ENCODE results near the gene GID8. TPM values are rescaled to one million over a fixed set of nuclear protein-coding genes. Genes with fewer than 3 reads are reported as not detected.

Gene GID8
- total and polyA plus RNA-seq, 2 of the 13 experiments (the other 11 are each of a cell fraction or from before 2014, with no cell fraction given): 39.6 to 59.8 TPM

GRCh38 chr20:62991863-62992262 lies 53.9 kb downstream of the GID8 start:
- ChIA-PET CTCF (ENCODE audit: low intra/inter-chr PET ratio, low total read pairs) (no interaction called here), POLR2A (no interaction called here)

GRCh38 chr20:62993856-62994494 lies 56.0 kb downstream of the GID8 start:
- Histone ChIP-seq H3K4me1 (ENCODE audit: insufficient read depth, low read length) (no peaks in the 10 kb centered on the region), H3K27ac (ENCODE audit: extremely low read length, insufficient read depth, low read length) (no peak overlapping the region), H2AFZ (ENCODE audit: low read length) (no peak overlapping the region), H3K9ac (ENCODE audit: insufficient read depth, low read depth, low read length) (no peak overlapping the region), H4K20me1 (ENCODE audit: insufficient read depth, low read length) (peaks cover 3% of the 10 kb centered on the region; the same call in 1 of the 2 replicates), H3K4me3 (replicated peaks in 1 of 3; ENCODE audit: insufficient read depth in 1 of 3, low read depth in 2 of 3, low read length in 3 of 3) (no peak overlapping the region), H3K79me2 (ENCODE audit: insufficient read depth, low read length) (no peaks in the 10 kb centered on the region), H3K36me3 (replicated peaks in 1 of 2; ENCODE audit: control insufficient read depth in 1 of 2, insufficient read depth in 2 of 2, low read length in 2 of 2) (no peaks in the 10 kb centered on the region), H3K4me2 (ENCODE audit: low read depth, low read length) (no peak overlapping the region), H3K27me3 (ENCODE audit: control insufficient read depth in 1 of 2, insufficient read depth in 2 of 2, low read length in 2 of 2) (peaks cover 58 to 90% of the 10 kb centered on the region in 2 experiments), H3K9me3 (ENCODE audit: low read length) (no peaks in the 10 kb centered on the region)
- WGBS (ENCODE audit: low lambda C conversion rate): 31% methylated on average over 21 of the region's 23 CpGs
- in situ Hi-C loops (cut with HindIII; ENCODE audit: extremely low pct_ligation_motif_present, low pct_unique_long_range_greater_than_20kb): no loop called here
- ATAC-seq: no peak
- ChIA-PET POLR2A (no interaction called here), CTCF (ENCODE audit: low intra/inter-chr PET ratio, low total read pairs) (no interaction called here)
- BruUV-seq (replicated peaks): no TSS peak
- intact Hi-C loops (cut with micrococcal nuclease; ENCODE audit: unreplicated experiment): no loop called here
- DNase-seq (ENCODE audit: low spot score): no peak
- FAIRE-seq: no peak
- TF ChIP-seq E2F5 (CRISPR knock-in tag; conservative IDR thresholded peaks at IDR 0.05) (no peak), ATF7-NPFF (CRISPR knock-in tag; IDR thresholded peaks at IDR 0.05; ENCODE audit: low read depth) (no peak), ZNF512B (CRISPR knock-in tag; IDR thresholded peaks at IDR 0.05; ENCODE audit: borderline replicate concordance) (no peak), ZNF761 (CRISPR knock-in tag; conservative IDR thresholded peaks at IDR 0.05) (no peak), HMGXB4 (CRISPR knock-in tag; IDR thresholded peaks at IDR 0.05; ENCODE audit: borderline replicate concordance in 1 of 2, low read depth in 1 of 2) (no peak), IKZF4 (CRISPR knock-in tag; IDR thresholded peaks at IDR 0.05; ENCODE audit: borderline replicate concordance, low read depth, not compliant biosample characterization) (no peak), ZFP82 (CRISPR knock-in tag; IDR thresholded peaks at IDR 0.05; ENCODE audit: borderline replicate concordance) (no peak)

More at GRCh38 chr20:62991863-62992262, 53.9 kb downstream of the GID8 start:
- TF ChIP-seq CCDC6 (CRISPR knock-in tag; IDR thresholded peaks at IDR 0.05) (no peak), ZNF547 (CRISPR knock-in tag; IDR thresholded peaks at IDR 0.05) (no peak), LCORL (IDR thresholded peaks at IDR 0.05) (no peak), LCORL (CRISPR knock-in tag; IDR thresholded peaks at IDR 0.05) (no peak), FIP1L1 (IDR thresholded peaks at IDR 0.05; ENCODE audit: borderline replicate concordance, insufficient read depth, low read depth, low read length) (no peak), LBX2 (CRISPR knock-in tag; IDR thresholded peaks at IDR 0.05; ENCODE audit: borderline replicate concordance) (no peak), ZNF672 (CRISPR knock-in tag; IDR thresholded peaks at IDR 0.05) (no peak)
- Histone ChIP-seq H3K9me3 (ENCODE audit: low read length) (no peaks in the 10 kb centered on the region), H3K36me3 (replicated peaks in 1 of 2; ENCODE audit: control insufficient read depth in 1 of 2, insufficient read depth in 2 of 2, low read length in 2 of 2) (no peaks in the 10 kb centered on the region), H3K4me3 (replicated peaks in 1 of 3; ENCODE audit: insufficient read depth in 1 of 3, low read depth in 2 of 3, low read length in 3 of 3) (no peak overlapping the region), H3K9ac (ENCODE audit: insufficient read depth, low read depth, low read length) (no peak overlapping the region), H2AFZ (ENCODE audit: low read length) (no peak overlapping the region), H3K27ac (ENCODE audit: extremely low read length, insufficient read depth, low read length) (no peak overlapping the region), H3K79me2 (ENCODE audit: insufficient read depth, low read length) (no peaks in the 10 kb centered on the region), H3K4me2 (ENCODE audit: low read depth, low read length) (no peak overlapping the region), H4K20me1 (ENCODE audit: insufficient read depth, low read length) (peaks cover 3% of the 10 kb centered on the region; the same call in 1 of the 2 replicates), H3K4me1 (ENCODE audit: insufficient read depth, low read length) (no peaks in the 10 kb centered on the region), H3K27me3 (ENCODE audit: control insufficient read depth in 1 of 2, insufficient read depth in 2 of 2, low read length in 2 of 2) (peaks cover 53 to 89% of the 10 kb centered on the region in 2 experiments)
- WGBS (ENCODE audit: low lambda C conversion rate): 22% methylated on average over 6 of the region's 6 CpGs
- in situ Hi-C loops (cut with HindIII; ENCODE audit: extremely low pct_ligation_motif_present, low pct_unique_long_range_greater_than_20kb) (no loop called here), intact Hi-C loops (cut with micrococcal nuclease; ENCODE audit: unreplicated experiment) (no loop called here)
- FAIRE-seq: no peak
- no TSS peak for BruUV-seq (replicated peaks)
- no peak for DNase-seq (ENCODE audit: low spot score)
- no peak for ATAC-seq
